ENCODE data around the gene PASD1.

DNA sequence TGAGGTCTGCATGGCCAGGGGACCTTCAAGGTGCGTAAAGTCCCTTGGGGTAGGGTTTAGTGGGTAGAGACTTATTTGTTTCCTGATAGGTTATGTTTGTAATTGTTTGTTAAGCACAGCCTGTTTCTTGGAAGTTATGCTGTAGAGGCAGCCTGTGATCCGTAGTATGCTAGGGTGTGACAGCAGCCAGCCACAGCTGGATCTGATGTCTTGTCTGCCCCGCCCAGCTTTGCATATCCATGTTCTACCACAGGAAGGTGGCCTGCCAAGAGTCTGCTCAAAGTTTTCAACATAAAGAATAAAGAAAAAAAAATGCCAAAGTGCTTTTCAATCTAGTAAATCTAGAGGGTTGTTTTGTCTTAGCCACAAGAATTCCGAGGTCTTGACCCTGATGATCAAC, 112.7 kb downstream of the PASD1 start:
- TF ChIP-seq, protein P1, sequence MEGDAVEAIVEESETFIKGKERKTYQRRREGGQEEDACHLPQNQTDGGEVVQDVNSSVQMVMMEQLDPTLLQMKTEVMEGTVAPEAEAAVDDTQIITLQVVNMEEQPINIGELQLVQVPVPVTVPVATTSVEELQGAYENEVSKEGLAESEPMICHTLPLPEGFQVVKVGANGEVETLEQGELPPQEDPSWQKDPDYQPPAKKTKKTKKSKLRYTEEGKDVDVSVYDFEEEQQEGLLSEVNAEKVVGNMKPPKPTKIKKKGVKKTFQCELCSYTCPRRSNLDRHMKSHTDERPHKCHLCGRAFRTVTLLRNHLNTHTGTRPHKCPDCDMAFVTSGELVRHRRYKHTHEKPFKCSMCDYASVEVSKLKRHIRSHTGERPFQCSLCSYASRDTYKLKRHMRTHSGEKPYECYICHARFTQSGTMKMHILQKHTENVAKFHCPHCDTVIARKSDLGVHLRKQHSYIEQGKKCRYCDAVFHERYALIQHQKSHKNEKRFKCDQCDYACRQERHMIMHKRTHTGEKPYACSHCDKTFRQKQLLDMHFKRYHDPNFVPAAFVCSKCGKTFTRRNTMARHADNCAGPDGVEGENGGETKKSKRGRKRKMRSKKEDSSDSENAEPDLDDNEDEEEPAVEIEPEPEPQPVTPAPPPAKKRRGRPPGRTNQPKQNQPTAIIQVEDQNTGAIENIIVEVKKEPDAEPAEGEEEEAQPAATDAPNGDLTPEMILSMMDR (IDR thresholded peaks at IDR 0.05) = no peak
- TF ChIP-seq EP300 (IDR thresholded peaks at IDR 0.05) = no peak

Measured in esophagus muscularis mucosa (tissue), 3 donors.